Measurements from ENCODE around the gene SUSD5.

SUSD5 gene

DNA sequence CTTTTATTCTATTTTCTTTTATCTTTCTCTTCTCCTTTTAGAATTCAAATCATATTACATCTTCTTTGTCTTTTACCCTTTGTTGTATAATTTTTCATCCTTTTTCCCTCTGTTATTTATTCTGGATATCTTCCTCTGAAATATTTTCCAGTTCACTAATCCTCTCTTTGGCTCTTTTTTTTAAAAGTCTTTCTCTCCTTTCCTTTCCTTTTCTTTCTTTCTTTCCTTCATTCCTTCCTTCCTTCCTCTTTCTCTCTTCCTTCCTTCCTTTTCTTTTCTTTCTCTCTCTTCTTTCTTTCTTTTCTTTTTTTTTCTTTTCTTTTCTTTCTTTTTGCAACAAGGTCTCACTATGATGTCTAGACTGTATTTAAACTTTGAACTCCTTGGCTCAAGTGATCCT is 9.3 kb downstream of the SUSD5 start:
- DNase-seq (ENCODE audit: low spot score), result no peak
- in situ Hi-C loops (cut with MboI; ENCODE audit: low pct_unique_long_range_greater_than_20kb, low sequenced_read_pairs, unreplicated experiment), result no loop called here
- TF ChIP-seq, protein P1, sequence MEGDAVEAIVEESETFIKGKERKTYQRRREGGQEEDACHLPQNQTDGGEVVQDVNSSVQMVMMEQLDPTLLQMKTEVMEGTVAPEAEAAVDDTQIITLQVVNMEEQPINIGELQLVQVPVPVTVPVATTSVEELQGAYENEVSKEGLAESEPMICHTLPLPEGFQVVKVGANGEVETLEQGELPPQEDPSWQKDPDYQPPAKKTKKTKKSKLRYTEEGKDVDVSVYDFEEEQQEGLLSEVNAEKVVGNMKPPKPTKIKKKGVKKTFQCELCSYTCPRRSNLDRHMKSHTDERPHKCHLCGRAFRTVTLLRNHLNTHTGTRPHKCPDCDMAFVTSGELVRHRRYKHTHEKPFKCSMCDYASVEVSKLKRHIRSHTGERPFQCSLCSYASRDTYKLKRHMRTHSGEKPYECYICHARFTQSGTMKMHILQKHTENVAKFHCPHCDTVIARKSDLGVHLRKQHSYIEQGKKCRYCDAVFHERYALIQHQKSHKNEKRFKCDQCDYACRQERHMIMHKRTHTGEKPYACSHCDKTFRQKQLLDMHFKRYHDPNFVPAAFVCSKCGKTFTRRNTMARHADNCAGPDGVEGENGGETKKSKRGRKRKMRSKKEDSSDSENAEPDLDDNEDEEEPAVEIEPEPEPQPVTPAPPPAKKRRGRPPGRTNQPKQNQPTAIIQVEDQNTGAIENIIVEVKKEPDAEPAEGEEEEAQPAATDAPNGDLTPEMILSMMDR (IDR thresholded peaks at IDR 0.05; ENCODE audit: extremely low read depth, insufficient read depth, missing control alignments), result no peak

DNA sequence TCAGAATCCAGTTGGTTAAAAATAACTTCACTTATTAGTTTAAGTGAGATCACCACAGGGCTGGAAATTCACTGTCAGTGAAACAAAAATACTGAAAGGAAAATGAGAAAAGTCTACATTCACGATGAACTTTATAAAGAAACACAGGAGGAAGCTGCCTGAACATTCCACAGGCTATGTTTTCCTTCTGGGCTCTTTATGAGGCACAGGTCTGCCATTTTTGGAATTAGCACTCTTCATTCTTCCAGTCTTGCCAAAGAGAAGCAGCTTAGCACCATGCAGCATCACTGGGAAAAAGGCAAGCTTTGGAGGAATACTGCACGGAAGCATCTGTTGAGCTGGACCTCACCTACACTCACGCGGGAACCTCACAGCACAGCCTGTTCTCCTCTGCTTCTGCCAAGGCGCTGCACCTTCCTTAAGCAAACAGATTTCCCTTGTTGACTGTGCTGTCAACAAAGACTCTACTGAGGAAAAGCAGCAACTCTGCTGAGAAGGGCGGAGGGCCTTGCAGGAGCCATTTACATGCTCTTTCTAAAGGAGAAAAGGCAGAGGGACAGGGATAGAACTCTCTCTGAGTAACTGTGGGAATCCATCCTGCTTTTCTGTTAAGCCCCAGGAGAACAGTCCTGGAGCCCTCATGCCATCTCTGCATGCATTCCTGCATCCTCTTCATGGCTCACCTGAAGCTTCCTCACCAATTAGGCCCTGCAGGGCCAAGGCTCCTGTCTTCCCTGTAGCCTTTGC is 15.7 kb downstream of the SUSD5 start:
- DNase-seq (ENCODE audit: low spot score), result no peak
- TF ChIP-seq, protein P1 (IDR thresholded peaks at IDR 0.05; ENCODE audit: extremely low read depth, insufficient read depth, missing control alignments), result no peak
- in situ Hi-C loops (cut with MboI; ENCODE audit: low pct_unique_long_range_greater_than_20kb, low sequenced_read_pairs, unreplicated experiment), result no loop called here

DNA sequence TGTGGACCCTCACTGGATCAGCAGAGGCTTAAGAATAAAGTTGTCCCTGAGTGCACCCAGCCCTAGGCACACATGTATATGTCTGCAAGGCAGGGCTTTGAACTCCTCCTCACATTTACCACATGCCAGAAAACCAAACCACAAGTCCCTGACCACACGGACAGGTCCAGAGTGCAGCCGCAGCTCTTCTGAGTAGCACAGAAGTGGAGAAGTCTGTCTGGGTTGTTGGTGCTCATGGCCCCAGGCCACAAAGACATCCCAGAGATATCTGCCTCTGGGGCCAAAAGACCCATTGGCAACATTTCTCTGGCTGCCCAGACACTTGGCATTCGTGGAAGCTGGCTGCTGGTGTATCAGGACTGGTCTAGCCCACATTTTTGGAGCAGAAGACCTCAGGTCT is 17.4 kb downstream of the SUSD5 start:
- TF ChIP-seq, protein P1 (IDR thresholded peaks at IDR 0.05; ENCODE audit: extremely low read depth, insufficient read depth, missing control alignments), result no peak
- in situ Hi-C loops (cut with MboI; ENCODE audit: low pct_unique_long_range_greater_than_20kb, low sequenced_read_pairs, unreplicated experiment), result no loop called here
- DNase-seq (ENCODE audit: low spot score), result no peak

DNA sequence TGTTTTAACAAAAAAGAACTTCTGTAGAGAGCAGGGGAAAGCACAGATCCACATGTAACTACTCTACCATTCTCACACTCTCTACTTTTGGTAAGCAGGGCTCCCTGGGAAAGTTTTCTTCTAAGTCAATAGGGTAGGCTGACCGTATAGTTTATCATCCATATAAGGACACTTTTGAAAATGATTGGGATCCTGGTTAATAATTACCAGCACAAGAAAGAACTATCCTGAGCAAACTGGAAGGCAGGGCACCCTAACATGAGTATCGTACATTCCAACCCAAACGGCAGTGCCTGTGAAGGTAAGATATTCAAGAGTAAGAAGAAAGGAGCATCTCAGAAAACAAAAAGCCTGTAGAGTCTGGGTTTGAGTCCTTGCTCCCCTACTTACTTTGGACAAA is 22.1 kb downstream of the SUSD5 start:
- TF ChIP-seq, protein P1 (IDR thresholded peaks at IDR 0.05; ENCODE audit: extremely low read depth, insufficient read depth, missing control alignments), result no peak
- no peak for DNase-seq (ENCODE audit: low spot score)
- in situ Hi-C loops (cut with MboI; ENCODE audit: low pct_unique_long_range_greater_than_20kb, low sequenced_read_pairs, unreplicated experiment), result no loop called here

DNA sequence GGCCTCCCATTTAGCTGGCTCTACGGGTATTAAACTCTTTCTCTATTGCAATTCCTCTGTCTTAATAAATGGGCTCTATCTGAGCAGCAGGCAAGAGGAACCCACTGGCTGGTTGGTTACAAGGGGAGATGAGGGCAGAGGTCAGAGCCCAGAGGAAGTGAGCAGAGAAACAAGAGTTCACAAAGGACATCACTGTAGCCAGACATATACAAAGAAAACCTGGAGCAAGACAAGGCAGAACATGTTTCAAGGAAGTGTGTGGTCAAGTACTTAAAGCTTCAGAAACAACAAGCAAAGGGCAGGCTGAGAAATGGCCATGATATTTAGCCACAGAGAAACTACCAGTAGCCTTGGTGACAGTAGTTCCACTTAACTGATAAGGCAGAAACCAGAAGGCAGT is 24.3 kb downstream of the SUSD5 start:
- TF ChIP-seq, protein P1 (IDR thresholded peaks at IDR 0.05; ENCODE audit: extremely low read depth, insufficient read depth, missing control alignments), result no peak
- DNase-seq (ENCODE audit: low spot score), result no peak
- in situ Hi-C loops (cut with MboI; ENCODE audit: low pct_unique_long_range_greater_than_20kb, low sequenced_read_pairs, unreplicated experiment), result no loop called here

DNA sequence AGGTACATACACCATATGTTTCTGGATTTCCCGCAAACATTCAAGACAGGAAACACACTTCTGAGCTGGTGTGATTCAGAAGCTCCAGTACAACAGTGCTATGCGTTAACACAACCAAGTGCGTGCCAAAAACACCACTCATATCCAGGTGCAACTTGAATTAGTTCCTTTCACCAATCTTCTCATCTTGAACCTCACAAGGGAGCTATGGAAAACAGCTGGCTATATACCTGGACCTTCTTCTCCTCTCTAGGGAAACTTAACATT is 31.3 kb downstream of the SUSD5 start:
- no peak for DNase-seq (ENCODE audit: low spot score)
- TF ChIP-seq, protein P1 (IDR thresholded peaks at IDR 0.05; ENCODE audit: extremely low read depth, insufficient read depth, missing control alignments), result no peak
- in situ Hi-C loops (cut with MboI; ENCODE audit: low pct_unique_long_range_greater_than_20kb, low sequenced_read_pairs, unreplicated experiment), result no loop called here

All from GM13977 (cell line).